Measurements from ENCODE around the gene CDH1.
"Not testable (repeated sequence)": the region's sequence is repeated elsewhere in the genome, so short reads cannot be mapped to it uniquely, and the experiment has no call there.

CDH1 gene

DNA sequence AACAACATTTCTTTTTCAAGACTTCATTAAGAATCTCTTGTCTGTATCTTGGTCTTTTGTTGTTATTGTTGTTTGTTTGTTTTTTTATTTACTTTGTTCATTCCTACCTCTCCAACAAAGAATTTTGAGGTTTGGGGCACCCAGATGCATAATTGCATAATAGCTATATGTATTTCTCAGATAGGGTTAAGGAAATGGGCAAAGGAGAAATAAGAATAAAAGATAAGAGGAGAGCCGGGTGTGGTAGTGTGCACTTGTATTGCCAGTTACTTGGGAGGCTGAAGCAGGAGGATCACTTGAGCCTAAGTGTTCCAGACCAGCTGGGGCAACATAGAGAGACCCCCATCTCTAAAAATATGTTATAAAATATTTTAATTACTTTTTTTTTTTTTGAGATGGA, 30.5 kb downstream of the CDH1 start:
- no peak for DNase-seq

DNA sequence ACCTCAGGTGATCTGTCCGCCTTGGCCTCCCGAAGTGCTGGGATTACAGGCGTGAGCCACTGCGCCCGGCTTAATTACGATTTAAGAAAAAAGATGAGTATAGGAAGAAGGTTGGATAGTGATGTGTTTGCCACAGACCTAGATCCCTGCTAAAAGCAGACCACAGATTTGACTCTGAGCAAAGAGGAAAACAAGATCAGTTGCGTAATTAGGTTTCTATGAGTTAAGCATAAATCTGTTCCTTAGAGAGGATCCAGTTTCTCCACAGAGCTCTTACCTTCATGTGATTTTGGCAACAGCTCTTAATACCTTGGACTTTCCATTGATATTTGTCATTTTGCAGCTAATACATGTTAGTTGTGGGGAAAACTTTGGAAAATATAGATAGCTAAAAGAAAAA, 31.1 kb downstream of the CDH1 start:
- no peak for DNase-seq

DNA sequence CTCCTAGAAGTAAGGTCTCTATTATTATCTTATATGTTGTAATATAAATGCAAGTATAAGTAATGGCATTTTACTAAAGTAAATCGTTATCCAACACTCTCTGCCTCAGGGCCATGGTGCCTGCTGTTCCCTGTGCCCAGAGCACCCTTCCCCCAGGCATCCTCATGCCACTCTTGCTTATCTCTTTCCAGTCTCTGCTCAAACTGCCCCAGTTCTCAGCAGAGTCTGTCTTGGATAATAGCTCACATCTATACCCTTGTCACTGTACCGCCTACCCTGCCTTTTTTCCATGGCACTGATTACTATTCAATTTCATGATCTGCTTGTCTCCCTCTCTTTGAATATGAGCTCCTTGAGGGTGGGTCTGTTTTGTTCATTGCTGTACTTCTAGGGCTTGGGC, 31.7 kb downstream of the CDH1 start:
- no peak for DNase-seq

DNA sequence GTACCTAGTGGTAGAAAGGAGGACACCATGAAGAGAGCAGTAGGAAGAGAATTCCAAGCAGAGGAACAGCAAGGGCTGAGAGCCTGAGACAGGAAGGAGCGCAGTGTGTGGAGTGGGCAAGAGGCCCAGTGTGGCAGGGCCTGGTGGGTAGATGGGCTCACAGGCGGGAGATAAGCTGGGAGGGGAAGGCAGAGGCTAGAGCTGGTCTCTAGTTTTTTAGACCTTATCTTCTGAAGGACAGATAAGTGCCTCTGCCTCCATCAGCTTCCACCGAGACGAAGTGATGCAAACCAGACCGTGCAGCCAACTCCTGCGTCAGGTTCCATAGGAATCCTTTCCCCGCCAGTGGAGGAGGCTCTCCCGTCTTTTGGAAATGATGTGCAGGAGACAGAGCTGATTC, 33.6 kb downstream of the CDH1 start:
- DNase-seq: no peak

DNA sequence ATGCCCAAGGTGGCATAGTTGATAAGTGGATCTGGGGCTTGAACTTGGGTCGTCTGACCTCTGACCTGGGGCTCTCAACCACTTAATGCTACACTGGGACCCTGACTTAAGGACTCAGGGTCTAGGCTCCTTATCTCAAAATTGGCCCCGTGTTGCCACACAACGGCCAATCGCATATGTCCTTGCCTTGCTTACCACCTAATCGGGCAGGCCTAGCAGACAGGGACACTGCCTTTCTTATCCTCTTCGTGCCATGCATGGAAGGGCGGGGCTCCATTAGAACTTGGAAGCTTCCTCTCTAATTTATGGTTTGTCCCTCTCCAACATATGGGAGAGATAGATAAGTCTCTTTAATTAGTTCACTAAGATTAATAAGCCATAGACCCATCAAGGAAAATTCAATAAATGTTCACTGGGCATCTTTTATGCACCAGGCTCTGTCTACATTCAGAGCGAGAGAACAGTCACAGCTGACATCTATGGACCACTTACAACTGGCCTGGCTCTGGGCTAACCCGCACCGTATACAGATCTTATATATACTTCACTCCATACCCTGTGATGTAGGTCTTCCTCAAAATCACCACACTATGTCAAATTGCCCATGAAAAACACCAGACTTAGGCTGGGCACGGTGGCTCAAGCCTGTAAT, 35.1 kb downstream of the CDH1 start:
- DNase-seq: no peak

DNA sequence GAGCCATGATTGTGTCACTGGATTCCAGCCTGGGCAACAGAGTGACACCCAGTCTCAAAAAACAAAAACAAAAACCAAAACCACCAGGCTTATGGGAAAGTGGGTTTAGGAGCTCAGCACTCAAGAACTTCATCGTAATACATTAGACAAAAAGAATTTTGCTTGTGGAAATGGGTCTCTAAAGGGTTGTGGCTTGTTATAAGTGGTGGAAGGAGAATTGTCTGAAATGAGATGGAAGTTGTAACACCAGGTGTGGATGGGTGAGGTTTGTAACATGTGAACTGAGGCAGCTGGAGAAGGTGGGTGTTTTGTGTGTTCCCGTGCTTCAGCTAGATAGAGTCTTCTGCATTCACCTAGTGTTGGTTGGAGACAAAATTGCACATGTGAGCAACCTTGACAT, 35.8 kb downstream of the CDH1 start:
- DNase-seq: no peak

DNA sequence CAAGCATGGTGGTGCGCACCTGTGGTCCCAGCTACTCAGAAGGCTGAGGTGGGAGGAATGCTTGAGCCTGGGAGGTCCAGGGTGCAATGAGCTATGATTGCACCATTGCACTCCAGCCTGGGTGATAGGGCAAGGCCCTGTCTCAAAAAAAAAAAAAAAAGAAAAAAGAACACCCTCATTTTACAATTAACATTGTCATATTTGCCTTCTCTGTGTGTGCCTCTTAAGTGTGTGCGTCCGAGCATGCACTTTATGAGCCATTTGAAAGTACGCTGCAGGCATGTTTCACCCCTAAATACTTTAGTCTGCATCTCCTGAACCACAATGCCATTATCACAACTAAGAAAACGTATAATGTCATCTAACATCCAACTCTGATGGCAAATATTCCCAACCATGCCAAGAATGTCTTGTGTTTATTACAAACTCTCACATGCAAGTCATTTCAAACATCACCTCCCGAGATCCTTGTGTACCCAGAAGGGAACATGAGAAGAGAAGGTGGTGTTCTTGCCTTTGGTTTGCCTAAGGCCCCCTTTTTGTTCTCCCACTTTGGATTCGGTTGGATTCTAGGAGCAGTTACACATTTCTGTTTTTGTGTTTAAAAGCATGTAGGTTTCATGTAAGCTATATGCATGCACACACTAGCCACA, 38.0 kb downstream of the CDH1 start:
- DNase-seq: no peak

DNA sequence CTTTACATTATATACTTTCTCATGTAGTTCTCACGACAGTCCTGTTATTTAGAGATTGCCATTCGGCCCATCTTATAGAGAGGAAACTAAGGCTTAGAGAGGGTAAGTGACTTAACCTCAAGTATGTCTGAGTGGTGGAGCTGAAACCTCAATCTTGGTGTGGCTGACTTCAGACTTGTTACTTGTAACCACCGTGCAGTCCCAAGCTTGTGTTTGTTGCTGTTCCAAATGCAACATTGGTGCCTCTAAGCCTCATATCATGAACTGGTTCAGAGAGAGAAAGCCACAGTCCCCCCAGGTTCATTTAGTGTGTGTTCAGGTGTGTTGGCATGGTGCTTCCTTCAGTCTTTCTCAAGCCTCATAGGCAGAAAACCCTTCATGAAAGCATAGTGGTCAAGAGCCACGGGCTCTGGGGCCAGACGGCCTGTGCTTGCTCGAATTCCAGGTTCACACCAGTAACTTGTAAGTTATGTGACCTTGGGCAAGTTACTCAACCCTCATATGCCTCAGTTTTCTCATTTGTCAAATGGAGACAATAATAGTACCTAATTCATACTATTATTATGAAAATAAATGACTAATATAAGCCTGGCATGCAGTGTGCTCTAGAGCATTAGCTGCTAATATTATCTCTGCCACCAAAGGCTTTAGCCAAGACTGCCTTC, 39.9 kb downstream of the CDH1 start:
- DNase-seq: peak; percentile 19

DNA sequence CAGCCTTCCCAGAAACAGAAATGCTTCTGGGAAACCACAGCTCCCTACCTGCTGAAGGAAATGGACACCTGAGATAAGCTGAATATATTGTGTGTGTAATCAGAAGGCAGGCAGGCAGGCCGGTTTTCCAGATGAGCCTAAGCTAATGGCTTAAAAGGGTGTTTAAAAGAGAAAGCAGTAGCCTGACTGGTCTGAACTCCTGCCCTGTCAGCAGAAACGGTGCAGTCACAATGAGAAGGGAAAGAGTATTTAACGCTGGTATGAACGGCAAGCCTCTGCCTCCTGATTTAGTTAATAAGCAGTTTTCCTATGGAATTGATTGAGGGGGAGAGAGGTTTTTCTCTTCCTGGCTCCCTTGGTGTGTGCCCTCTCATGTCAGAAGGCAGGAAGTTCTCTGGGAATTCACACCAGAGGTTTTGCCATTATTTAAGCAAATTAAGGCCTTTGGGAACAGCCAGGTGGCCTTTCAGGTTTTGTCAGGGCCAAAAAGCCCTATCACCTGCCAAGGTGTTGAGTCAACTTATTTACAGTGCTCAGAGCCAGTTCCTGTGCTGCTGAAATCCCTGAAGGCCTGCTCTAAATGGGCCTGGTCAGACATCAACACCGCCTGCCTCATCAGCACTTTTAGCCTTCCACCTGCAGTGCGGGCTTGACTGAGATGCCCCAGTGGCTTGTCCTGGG, 41.6 kb downstream of the CDH1 start:
- DNase-seq: no peak

DNA sequence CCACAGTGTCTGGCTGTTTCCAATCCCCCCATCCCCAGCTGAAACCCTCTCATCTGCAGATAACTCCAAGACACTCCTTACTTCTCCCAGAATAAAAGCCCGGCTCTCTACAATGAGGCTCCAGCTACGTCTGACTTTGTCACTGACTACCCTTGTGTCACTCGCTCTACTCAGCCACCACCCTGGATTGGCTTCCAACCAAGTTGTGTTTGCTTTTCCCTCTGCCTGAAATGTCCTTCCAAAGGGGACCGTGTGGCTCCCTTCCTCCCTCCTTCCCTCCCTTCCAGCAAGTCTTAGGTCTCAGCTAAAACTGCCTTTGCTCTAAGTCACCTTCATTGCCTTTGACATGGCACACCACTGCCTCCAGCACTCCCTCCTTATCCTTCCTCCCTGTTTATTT, 42.8 kb downstream of the CDH1 start:
- no peak for DNase-seq

DNA sequence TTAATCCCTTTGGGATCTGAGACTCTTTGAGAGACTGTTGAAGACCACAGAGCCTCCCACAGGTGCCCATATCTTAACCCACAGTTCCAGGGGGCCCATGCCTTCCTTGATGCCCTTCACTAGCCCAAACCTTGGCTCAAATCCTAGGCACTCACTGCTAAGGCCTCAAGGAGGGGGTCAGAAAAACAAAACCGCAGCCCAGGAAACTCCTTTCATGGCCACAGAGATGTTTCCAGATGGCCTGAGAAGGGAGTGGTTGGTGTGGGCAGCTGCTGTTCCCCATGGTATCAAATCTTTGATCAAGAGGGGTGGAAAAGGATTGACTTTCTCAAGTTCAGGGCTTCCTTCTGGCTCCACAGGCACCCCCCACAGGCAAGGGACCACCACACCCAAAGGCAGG, 44.7 kb downstream of the CDH1 start:
- DNase-seq: no peak

DNA sequence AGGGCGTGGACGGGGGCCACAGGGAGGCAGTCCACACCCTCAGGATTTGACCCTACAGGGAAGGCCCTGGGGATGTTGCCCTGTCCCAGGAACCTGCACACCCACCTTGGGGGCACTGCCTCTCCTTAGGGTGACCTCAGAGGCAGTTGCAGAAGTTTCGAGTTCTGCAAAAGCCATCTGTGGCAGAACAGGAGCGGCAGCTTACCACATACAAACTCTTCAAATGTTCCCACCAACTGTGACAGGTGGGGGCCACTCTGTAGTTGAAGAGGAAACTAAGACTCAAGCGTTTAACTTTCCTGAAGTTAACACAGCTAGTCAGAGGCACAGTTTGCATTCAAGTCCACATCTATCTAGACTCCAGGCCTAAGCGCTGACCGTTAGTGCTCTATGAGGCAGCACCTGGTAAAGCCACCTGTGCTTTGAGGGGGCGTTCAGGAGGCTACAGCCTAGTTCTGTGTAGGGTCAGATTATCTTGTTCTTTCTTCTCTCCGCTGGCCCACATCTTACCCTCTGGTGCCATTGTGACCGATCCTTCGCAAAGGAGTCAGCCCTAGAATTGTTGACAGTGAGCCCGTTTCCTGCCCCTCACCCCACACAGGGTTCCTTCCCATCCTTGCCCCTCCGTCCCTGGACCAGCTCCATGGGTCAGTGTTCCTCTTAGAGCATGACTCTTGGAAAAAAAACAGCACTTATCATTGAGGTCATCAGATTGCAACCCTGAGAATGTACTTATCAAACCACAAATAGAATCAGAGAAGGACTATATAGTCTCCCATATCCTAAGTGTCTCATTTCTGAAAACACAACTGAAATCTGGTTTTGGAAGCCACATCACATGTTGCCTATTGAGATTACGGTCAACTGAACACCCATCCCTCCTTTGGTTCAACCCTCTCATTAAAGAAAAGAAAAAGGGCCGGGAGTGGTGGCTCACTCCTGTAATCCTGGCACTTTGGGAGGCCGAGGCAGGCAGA, 45.4 kb downstream of the CDH1 start:
- no peak for DNase-seq

DNA sequence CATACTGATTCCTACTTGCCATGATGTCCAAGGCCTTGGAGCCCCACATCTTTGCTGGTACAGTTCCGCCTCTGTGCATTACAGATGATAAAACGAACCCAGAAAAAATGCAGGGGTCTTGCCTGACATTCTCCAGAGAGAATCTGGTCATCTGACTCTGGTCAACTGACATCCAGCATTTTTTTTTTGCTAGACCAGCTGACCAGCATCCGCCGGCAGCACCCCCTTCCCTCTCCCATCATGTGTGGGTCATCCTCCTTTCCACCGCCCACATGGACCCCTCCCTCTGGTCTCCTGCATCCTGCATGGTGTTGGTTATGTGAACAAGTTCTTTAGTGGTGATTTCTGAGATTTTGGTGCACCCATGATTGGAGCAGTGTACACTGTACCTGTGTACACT, 47.1 kb downstream of the CDH1 start:
- no peak for DNase-seq

DNA sequence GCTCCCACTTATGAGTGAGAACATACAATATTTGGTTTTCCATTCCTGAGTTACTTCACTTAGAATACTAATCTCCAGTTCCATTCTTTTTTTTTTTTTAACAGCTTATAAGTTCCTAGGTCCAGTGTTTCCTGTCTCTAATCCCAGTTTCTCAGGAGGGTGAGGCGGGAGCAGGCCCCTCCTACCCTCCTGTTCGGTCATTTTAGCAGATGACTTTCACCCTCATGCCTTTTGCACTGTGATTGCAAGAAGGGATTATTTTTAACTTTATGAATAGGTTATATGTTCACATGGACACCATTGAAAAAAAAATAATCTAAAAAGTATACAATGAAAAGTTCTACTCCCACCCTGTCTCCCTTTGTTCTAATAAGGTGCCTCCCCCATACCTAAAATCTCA, 47.6 kb downstream of the CDH1 start:
- no peak for DNase-seq

DNA sequence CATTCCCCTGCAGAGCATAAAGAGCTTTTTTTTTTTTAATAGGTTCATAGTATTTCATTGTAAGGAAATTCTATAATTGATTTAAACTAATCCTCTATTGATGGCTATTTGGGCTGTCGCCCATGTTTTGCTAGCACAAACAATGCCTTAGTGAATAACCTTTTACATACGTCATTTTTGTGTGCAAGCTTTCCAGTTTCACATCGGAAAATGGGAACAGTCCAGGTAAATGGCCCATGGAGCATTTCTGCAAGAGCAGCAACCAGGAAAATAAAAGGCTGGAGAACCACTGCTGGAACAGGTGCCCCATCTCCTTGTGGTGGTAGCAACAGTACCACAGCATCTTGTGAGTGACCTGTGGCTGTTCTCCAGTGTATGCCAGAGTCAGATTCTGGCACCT, 48.6 kb downstream of the CDH1 start:
- DNase-seq: no peak

DNA sequence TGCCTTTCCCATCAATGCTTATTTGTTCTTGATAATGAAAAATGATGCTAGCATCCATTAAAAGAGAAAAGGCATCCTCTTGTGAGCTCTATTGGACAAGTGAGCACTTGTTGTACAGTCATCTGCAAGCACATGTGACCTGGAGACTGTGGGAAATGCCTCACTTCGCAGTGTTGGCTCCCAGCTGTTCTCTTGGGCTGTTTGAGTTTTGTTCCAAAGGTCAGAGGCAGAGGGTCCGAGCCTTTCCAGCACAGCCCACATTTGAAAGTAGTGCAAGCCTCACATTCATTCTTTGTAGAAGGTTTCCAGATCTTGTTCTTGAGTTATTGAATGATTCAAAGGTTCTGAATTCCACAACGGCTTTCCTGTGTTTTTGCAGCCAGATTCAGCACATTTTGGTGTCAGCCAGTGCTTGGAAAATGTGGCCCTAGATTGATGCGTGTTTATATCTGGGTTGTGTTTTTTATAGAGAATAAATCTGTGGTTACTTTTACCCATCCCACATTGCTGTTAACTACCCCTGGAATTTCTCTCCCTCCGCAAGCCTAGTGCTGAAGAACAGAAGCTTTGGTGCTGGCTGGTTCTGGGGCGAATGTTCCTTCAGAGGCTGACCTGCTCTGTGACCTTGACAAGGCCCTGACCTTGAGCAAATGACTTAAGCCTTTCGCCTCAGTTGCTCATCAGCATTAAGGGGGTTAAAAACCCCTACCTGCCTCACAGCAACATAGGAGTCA, 49.8 kb downstream of the CDH1 start:
- no peak for DNase-seq

DNA sequence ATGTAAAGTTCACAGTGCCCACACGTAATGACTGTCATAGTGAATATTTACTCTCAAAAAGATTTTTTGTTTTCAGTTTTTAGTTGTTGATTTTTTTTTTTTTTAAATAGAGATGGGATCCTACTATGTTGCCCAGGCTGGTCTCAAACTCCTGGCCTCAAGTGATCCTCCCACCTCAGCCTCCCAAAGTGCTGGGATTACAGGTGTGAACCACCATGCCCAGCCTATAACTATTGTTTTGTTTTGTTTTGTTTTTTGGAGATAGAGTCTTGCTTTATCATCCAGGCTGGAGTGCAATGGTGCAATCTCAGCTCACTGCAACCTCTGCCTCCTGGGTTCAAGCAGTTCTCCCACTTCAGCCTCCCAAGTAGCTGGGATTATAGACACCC, 50.3 kb downstream of the CDH1 start:
- DNase-seq: not testable (repeated sequence)

DNA sequence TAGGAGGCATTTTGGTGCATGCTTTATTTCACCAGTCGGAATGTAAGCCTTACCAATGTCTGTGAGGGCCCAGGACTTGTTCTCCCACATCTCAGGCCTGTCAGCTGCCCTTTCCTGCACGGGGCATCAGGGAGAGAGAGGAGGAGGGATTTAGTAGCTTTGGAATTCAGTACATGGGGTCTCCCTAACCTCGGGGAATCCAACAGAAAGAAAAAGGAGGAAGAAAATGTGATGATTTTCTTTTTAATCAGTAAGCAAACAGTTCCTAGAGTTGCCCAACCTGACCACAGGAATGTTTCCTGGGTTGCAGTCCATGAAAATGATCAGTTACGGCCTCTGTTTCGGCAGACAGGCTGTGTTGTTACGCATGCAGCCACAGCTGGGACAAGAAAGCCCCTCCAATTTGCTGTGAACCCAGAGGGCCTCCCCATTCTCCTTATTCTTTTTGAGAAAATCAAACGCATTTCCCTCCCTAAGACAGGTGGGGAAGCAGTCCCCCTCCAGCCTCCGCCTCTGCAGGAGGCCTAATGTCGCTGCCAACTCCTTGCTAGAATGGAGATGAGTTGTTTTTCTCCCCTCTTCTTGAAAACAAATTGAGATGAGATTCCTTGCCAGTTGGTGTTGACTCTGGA, 53.2 kb downstream of the CDH1 start:
- DNase-seq: no peak

DNA sequence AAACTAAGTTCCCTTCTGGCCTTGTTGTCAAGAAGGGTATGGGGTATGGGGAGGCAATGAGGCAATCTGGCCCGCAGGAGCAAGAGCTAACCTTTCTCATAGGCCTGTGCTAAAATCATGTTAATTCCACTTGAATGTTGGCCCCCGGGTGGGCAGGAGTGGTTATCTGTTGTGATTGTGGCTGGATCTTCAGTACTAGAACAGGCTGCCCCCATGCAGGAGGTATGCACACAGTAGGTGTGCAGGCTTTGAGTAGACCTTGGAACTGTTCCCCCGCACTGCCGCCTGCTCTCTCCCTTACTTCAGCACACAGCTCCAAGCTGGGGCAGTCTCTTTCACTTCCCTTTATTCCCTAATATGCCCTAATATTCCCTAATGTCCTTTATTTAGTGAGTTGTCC, 53.9 kb downstream of the CDH1 start:
- no peak for DNase-seq

DNA sequence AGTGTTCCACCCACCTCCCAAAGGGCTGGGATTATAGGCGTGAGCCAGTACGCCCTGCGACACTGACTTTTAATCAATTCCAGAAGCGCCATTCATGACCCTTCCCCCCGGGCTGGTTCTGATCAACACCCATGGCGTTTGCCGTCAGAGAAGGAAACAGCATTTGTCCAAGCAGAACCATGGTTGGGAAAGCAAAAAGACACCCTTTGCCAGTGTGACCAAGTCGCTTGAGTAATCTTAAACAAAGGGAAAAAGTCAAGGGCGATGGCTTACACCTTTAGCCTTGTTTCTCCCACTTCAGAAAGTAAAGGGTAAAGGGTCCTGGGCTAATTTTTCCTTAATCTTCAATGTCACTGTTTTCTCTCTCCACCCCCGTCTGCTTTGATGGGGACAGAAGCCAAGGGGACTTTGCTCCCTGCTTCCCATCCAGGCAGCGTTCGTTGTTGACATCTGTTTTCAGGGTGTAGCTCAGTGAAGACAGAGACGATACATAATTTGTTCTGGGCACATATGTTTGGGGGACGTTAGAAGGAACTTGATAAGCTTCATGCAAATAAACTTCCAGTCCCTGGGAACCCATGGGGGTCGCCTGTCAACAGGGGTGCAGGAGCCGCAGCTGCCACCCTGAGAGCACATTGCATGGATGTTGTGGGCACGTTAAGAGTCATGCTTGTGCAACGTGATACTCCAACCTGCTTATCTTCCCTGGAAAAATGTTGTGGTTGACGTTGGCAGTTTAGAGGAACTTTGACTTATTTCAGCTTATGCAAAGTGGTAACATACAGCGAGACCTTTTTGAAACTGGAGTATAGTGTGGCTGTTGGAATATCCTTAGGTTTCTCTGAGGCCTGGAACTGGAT, 55.6 kb downstream of the CDH1 start:
- DNase-seq: no peak
